SU-DHL-6 (cell line): ENCODE data around the gene EIF3K.

Experiments used
- H2AFZ ChIP-seq: fragments of 200-600 bp; sonication (generic); 2 replicates; pipeline ENCODE4 v1.6.1; 2014; ENCODE audit warnings: low read depth, mild to moderate bottlenecking, moderate library complexity, mixed read lengths, antibody characterized with exemption, low read length; ENCODE audit not compliant: severe bottlenecking
- H3F3A ChIP-seq: fragments of 200-600 bp; shearing (Covaris generic); 2 replicates; pipeline ENCODE4 v1.6.0; 2016; ENCODE audit warnings: antibody characterized with exemption, mild to moderate bottlenecking; ENCODE audit not compliant: insufficient read depth
- H3K27ac ChIP-seq: fragments of 200-600 bp; sonication (generic); 2 replicates; pipeline ENCODE4 v1.5.1; 2016; ENCODE audit warnings: low read depth, mild to moderate bottlenecking, low read length, moderate library complexity, mixed read lengths
- H3K27me3 ChIP-seq: fragments of 200-600 bp; sonication (generic), shearing (Covaris generic); 2 replicates; pipeline ENCODE4 v1.6.0; 2014; ENCODE audit warnings: mild to moderate bottlenecking, low read length
- H3K36me3 ChIP-seq: fragments of 200-600 bp; sonication (generic); 2 replicates; pipeline ENCODE4 v1.6.1; 2014; ENCODE audit warnings: mild to moderate bottlenecking, low read length, mixed read lengths
- H3K4me2 ChIP-seq: fragments of 300-600, 200-600 bp; shearing (Covaris generic), sonication (generic); 2 replicates; pipeline ENCODE4 v1.6.0; 2014; ENCODE audit warnings: low read length, low read depth, mild to moderate bottlenecking; ENCODE audit not compliant: poor library complexity, severe bottlenecking
- H3K4me3 ChIP-seq: fragments of 200-600 bp; sonication (generic); 2 replicates; pipeline ENCODE4 v1.5.1; 2014; ENCODE audit warnings: antibody characterized with exemption, low read length, mild to moderate bottlenecking, mixed read lengths; ENCODE audit not compliant: insufficient read depth, poor library complexity, severe bottlenecking
- H3K79me2 ChIP-seq: fragments of 200-600 bp; sonication (generic); 2 replicates; pipeline ENCODE4 v1.6.1; 2014; ENCODE audit warnings: mild to moderate bottlenecking, low read length, moderate library complexity; ENCODE audit not compliant: insufficient read depth
- H3K9ac ChIP-seq: fragments of 200-600 bp; sonication (generic); 2 replicates; pipeline ENCODE4 v1.7.0; 2014; ENCODE audit warnings: mild to moderate bottlenecking, low read length
- H3K9me2 ChIP-seq: fragments of 200-600 bp; sonication (generic); replicated peaks from 2 replicates; pipeline ENCODE4 v1.6.1; 2014; ENCODE audit warnings: low read length; ENCODE audit not compliant: insufficient read depth
- H3K9me3 ChIP-seq: fragments of 200-600 bp; sonication (generic); 2 replicates; pipeline ENCODE4 v1.6.1; 2014; ENCODE audit warnings: low read length, mixed read lengths; ENCODE audit not compliant: insufficient read depth
- H4K20me1 ChIP-seq: fragments of 200-600 bp; sonication (generic); 2 replicates; pipeline ENCODE4 v1.6.1; 2014; ENCODE audit warnings: low read depth, mild to moderate bottlenecking, antibody characterized with exemption, low read length, moderate library complexity, mixed read lengths
- CTCF ChIP-seq: fragments of 200-600 bp; sonication (generic); IDR thresholded peaks from one replicate; pipeline ENCODE4 v1.5.1; 2017; ENCODE audit warnings: antibody characterized with exemption, mild to moderate bottlenecking, low read length, moderate library complexity; ENCODE audit not compliant: insufficient read depth, poor library complexity, severe bottlenecking
- EZH2phosphoT487 ChIP-seq: fragments of 200-600 bp; sonication (generic), shearing (Covaris generic); conservative IDR thresholded peaks from 2 replicates; pipeline ENCODE4 v1.6.1; 2018; ENCODE audit warnings: mild to moderate bottlenecking, antibody characterized with exemption, low read length, moderate library complexity, mixed read lengths

The EIF3K gene

GRCh38 chr19:38669552-38669951 lies 50.6 kb downstream of the EIF3K start:
- no peaks in the 10 kb centered on the region for H3K9me3 ChIP-seq
- no peak overlapping the region for H2AFZ ChIP-seq
- no peaks in the 10 kb centered on the region for H3F3A ChIP-seq
- H3K9me2 ChIP-seq: no peaks in the 10 kb centered on the region
- H3K27me3 ChIP-seq: no peaks in the 10 kb centered on the region
- H3K36me3 ChIP-seq: no peaks in the 10 kb centered on the region; the same call in 1 of the 2 replicates
- no peak overlapping the region for H3K4me2 ChIP-seq
- TF ChIP-seq CTCF (no peak), EZH2phosphoT487 (no peak)
- peaks cover 88% of the 10 kb centered on the region for H3K79me2 ChIP-seq
- no peak overlapping the region for H3K4me3 ChIP-seq
- no peak overlapping the region for H3K27ac ChIP-seq
- H3K9ac ChIP-seq: no peak overlapping the region
- no peaks in the 10 kb centered on the region for H4K20me1 ChIP-seq

DNA sequence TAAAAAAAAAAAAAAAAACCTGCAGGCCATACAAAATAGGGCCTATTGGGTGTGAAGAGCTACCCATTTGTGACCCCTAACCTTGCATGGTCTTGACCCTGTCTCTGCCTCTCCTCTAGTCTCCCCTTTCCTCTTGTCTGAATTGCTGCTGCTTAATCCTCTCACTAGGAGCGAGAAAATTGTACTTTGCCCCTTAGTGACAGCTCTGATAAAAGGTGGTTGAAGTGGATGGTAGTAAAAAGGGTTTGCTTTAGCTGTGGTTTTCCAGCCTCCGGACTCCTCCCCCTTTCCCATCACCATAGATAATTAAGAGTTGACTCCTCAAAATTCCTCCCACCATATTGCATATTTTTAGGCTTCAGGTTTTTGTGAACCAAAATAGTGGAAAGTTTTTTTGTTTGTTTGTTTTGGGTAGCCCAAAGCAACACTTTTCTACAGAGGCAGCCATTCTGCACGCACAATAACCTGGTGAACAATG lies 52.0 kb downstream of the EIF3K start:
- Histone ChIP-seq H3K27ac (no peak overlapping the region), H3K27me3 (no peaks in the 10 kb centered on the region), H3K9me2 (no peaks in the 10 kb centered on the region), H3K9ac (no peak overlapping the region), H3K4me3 (no peak overlapping the region), H3K9me3 (no peaks in the 10 kb centered on the region), H3K4me2 (no peak overlapping the region), H4K20me1 (no peaks in the 10 kb centered on the region), H3K79me2 (peaks cover 88% of the 10 kb centered on the region), H3K36me3 (no peaks in the 10 kb centered on the region; the same call in 1 of the 2 replicates), H3F3A (no peaks in the 10 kb centered on the region), H2AFZ (no peak overlapping the region)
- TF ChIP-seq EZH2phosphoT487 (no peak), CTCF (no peak)

DNA sequence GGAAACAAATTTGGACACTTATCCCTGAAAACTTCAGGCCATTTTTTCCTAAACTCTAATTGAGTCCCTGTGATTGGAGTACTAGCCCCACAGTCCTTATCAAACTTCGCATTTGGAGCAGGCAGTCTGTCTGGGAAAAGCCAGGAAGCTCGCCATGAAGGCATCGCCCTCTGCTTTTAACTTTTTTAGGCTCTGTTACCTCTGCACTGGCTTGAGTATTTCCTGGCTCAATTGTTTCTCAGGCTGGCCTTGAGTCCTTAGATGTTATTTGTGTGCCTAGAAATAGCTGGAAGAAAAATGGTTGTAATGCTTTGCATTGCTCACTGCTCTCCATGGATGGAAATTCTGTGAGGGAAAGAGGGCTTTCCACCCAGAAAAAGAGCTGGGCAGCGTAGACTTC lies 52.7 kb downstream of the EIF3K start:
- Histone ChIP-seq H3K4me2 (no peak overlapping the region), H3K36me3 (no peaks in the 10 kb centered on the region; the same call in 1 of the 2 replicates), H3K27ac (no peak overlapping the region), H3F3A (no peaks in the 10 kb centered on the region), H3K9me2 (no peaks in the 10 kb centered on the region), H3K9me3 (no peaks in the 10 kb centered on the region), H3K79me2 (peaks cover 88% of the 10 kb centered on the region), H3K4me3 (no peak overlapping the region), H4K20me1 (no peaks in the 10 kb centered on the region), H2AFZ (no peak overlapping the region), H3K9ac (no peak overlapping the region), H3K27me3 (no peaks in the 10 kb centered on the region)
- no peak for TF ChIP-seq EZH2phosphoT487
- TF ChIP-seq CTCF: no peak
